ENCODE measurements around the gene WDR87. TPM values are rescaled to one million over a fixed set of nuclear protein-coding genes. Genes with fewer than 3 reads are reported as not detected.
A peak's percentile ranks its signal among the peaks of the same experiment; 100 is the strongest.
"Not testable (repeated sequence)": the region's sequence is repeated elsewhere in the genome, so short reads cannot be mapped to it uniquely, and the experiment has no call there.

WDR87 gene
- total RNA-seq, 1 donor from 2014 or later: not detected

DNA sequence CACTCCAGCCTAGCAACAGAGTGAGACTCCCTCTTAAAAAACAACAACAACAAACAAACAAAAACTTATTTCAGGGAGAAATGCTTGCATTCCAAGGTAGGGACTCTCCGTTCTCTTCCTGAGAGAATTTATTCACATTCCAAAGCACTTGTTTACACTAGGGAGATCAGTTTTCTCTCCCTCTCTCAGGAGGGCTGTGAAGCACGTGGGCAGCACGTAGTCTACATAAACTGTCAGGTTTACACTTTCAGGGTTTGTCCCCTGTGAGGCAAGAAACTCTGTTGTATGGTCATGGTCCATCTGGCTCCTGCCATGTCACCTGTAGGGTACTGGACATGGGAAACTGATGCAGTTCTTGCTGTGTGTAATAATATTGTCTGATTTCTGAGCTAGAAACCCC lies 31.6 kb downstream of the WDR87 start:
- H3K27me3 Mint-ChIP-seq (ENCODE audit: unreplicated experiment): peaks cover 4% of the 10 kb centered on the region
- TF ChIP-seq CTCF (IDR thresholded peaks at IDR 0.05; ENCODE audit: unreplicated experiment): no peak
- H3K9me3 Mint-ChIP-seq (ENCODE audit: unreplicated experiment): peaks cover 8% of the 10 kb centered on the region
- no peak for DNase-seq (ENCODE audit: low spot score)
- no peak overlapping the region for H3K4me3 Mint-ChIP-seq (ENCODE audit: unreplicated experiment)
- no peak overlapping the region for H3K27ac Mint-ChIP-seq (ENCODE audit: unreplicated experiment)
- peaks cover 10% of the 10 kb centered on the region for H3K36me3 Mint-ChIP-seq (ENCODE audit: low read depth, unreplicated experiment)
- peaks cover 4% of the 10 kb centered on the region for H3K4me1 Mint-ChIP-seq (ENCODE audit: unreplicated experiment)

DNA sequence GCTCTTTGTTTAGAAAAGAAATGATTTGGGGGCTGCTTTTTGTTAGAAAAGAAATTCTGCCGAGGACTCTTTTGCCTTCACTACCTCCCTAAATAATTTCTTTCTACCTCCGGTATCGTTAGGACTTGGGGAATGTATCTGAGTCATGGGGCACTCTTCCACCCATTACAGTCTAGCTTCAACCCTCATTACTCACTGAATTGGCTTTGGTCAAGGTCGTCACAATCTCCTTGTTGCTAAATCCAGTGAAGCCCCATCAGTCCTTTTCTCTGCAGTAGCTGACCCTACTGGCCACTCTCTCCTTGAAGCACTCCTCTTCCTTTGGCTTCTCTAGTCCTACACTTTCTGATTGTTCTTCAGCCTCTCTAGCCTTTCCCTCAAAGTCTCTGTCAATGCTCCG lies 34.0 kb downstream of the WDR87 start:
- peaks cover 4% of the 10 kb centered on the region for H3K27me3 Mint-ChIP-seq (ENCODE audit: unreplicated experiment)
- peaks cover 17% of the 10 kb centered on the region for H3K9me3 Mint-ChIP-seq (ENCODE audit: unreplicated experiment)
- H3K36me3 Mint-ChIP-seq (ENCODE audit: low read depth, unreplicated experiment): peaks cover 23% of the 10 kb centered on the region
- TF ChIP-seq CTCF (IDR thresholded peaks at IDR 0.05; ENCODE audit: unreplicated experiment): no peak
- H3K4me3 Mint-ChIP-seq (ENCODE audit: unreplicated experiment): peak overlapping the region; percentile 34
- H3K27ac Mint-ChIP-seq (ENCODE audit: unreplicated experiment): no peak overlapping the region
- peaks cover 4% of the 10 kb centered on the region for H3K4me1 Mint-ChIP-seq (ENCODE audit: unreplicated experiment)
- no peak for DNase-seq (ENCODE audit: low spot score)

DNA sequence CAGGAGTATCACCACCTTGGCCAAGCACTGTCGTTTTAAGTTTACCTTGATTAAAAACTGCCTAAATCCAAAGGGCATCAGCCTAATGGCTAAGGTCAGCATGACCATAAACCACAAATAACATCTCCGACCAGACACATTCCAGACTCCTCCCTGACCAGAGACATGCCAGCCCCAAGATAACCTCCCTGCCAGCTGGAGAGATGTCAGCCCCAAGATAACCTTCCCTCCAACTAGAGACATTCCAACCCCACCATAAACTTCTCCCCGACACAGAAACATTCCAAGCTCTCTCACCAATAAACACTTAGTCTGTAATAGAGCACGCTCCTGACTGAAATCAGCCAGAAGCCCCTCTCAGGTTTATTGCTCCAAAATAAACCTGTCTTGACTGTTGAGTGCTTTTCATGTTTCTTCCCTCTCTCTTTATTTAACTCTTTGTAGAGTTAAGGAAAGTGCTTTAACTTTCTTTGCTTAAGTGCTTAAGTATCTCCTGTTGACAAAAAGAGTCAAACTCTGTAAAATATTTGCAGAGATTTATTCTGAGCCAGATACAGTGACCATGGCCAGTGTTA lies 36.5 kb downstream of the WDR87 start:
- no peak for TF ChIP-seq CTCF (IDR thresholded peaks at IDR 0.05; ENCODE audit: unreplicated experiment)
- peak overlapping the region; percentile 33 for H3K4me3 Mint-ChIP-seq (ENCODE audit: unreplicated experiment)
- H3K27ac Mint-ChIP-seq (ENCODE audit: unreplicated experiment): no peak overlapping the region
- no peak for DNase-seq (ENCODE audit: low spot score)
- H3K36me3 Mint-ChIP-seq (ENCODE audit: low read depth, unreplicated experiment): peaks cover 28% of the 10 kb centered on the region
- no peaks in the 10 kb centered on the region for H3K4me1 Mint-ChIP-seq (ENCODE audit: unreplicated experiment)
- peaks cover 17% of the 10 kb centered on the region for H3K9me3 Mint-ChIP-seq (ENCODE audit: unreplicated experiment)
- H3K27me3 Mint-ChIP-seq (ENCODE audit: unreplicated experiment): peaks cover 4% of the 10 kb centered on the region

DNA sequence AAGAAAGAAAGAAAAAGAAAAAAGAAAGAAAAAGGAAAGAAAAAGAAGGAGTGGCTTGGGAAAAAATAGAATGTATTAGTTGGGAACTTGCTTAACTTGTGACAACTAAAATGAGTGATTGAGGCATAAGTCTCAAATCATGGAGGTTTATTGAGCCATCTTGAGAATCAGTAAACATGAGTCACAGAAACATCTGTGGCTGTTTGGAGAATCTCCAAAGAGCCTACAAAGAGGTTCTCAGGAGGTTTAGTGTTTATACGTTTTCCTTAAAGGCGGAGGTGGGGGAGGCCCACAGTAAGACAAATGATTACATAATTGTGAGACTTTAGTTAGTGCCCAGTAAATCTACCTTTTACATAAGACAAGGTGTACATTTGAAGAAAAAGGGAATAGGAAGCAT lies 38.6 kb downstream of the WDR87 start:
- no peak for TF ChIP-seq CTCF (IDR thresholded peaks at IDR 0.05; ENCODE audit: unreplicated experiment)
- no peak for DNase-seq (ENCODE audit: low spot score)
- H3K36me3 Mint-ChIP-seq (ENCODE audit: low read depth, unreplicated experiment): peaks cover 28% of the 10 kb centered on the region
- peaks cover 14% of the 10 kb centered on the region for H3K9me3 Mint-ChIP-seq (ENCODE audit: unreplicated experiment)
- peaks cover 4% of the 10 kb centered on the region for H3K27me3 Mint-ChIP-seq (ENCODE audit: unreplicated experiment)
- H3K4me1 Mint-ChIP-seq (ENCODE audit: unreplicated experiment): no peaks in the 10 kb centered on the region
- no peak overlapping the region for H3K27ac Mint-ChIP-seq (ENCODE audit: unreplicated experiment)
- no peak overlapping the region for H3K4me3 Mint-ChIP-seq (ENCODE audit: unreplicated experiment)

DNA sequence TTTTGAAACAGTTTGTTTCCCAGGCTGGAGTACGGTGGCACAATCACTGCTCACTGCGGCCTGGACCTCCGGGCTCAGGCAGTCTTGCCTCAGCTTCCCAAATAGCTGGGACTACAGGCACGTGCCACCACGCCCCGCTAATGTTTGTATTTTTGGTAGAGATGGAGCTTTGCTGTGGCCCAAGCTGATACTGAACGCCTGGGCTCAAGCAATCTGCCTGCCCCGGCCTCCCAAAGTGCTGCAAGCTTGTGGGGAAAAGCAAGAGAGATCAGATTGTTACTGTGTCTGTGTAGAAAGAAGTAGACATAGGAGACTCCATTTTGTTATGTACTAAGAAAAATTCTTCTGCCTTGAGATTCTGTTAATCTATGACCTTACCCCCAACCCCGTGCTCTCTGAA lies 40.5 kb downstream of the WDR87 start:
- not testable (repeated sequence) for H3K27ac Mint-ChIP-seq (ENCODE audit: unreplicated experiment); H3K27me3 Mint-ChIP-seq (ENCODE audit: unreplicated experiment); H3K4me3 Mint-ChIP-seq (ENCODE audit: unreplicated experiment); DNase-seq (ENCODE audit: low spot score); H3K4me1 Mint-ChIP-seq (ENCODE audit: unreplicated experiment)
- Mint-ChIP-seq H3K36me3 (ENCODE audit: low read depth, unreplicated experiment) (peaks cover 23% of the 10 kb centered on the region), H3K9me3 (ENCODE audit: unreplicated experiment) (peaks cover 14% of the 10 kb centered on the region)

All from endothelial cell (in vitro differentiated cells).